EH (cell line): ENCODE results near the gene ULK2.
A peak's percentile ranks its signal among the peaks of the same experiment; 100 is the strongest.
"Not testable (repeated sequence)": the region's sequence is repeated elsewhere in the genome, so short reads cannot be mapped to it uniquely, and the experiment has no call there.

ENCODE experiments used
- DNase-seq: peaks from one replicate; pipeline ENCODE4 v3.0.0-alpha.2; 2015; ENCODE audit warnings: low read depth

ULK2 gene

GRCh38 chr17:19865021-19865420 is 2.7 kb downstream of the ULK2 start:
- DNase-seq = no peak

GRCh38 chr17:19860647-19861177 is 7.0 kb downstream of the ULK2 start:
- DNase-seq = not testable (repeated sequence)

GRCh38 chr17:19857640-19858039 is 10.1 kb downstream of the ULK2 start:
- DNase-seq = no peak

- no peak for DNase-seq
Observed at GRCh38 chr17:19833914-19834313, 33.8 kb downstream of the ULK2 start.

GRCh38 chr17:19830061-19830460 is 37.7 kb downstream of the ULK2 start:
- DNase-seq = no peak

- peak; percentile 37 for DNase-seq
Observed at GRCh38 chr17:19812407-19812806, 55.3 kb downstream of the ULK2 start.

- DNase-seq = peak; percentile 74
Observed at GRCh38 chr17:19805006-19805405, 62.7 kb downstream of the ULK2 start.

GRCh38 chr17:19800571-19800970 is 67.2 kb downstream of the ULK2 start:
- DNase-seq = no peak

- no peak for DNase-seq
Observed at GRCh38 chr17:19799796-19800195, 67.9 kb downstream of the ULK2 start.

GRCh38 chr17:19796457-19796856 is 71.3 kb downstream of the ULK2 start:
- DNase-seq = no peak

- DNase-seq = no peak
Observed at GRCh38 chr17:19791918-19792550, 75.7 kb downstream of the ULK2 start.

- DNase-seq = no peak
Observed at GRCh38 chr17:19787733-19788357, 79.9 kb downstream of the ULK2 start.

GRCh38 chr17:19785854-19786253 is 81.9 kb downstream of the ULK2 start:
- DNase-seq = no peak

- DNase-seq = no peak
Observed at GRCh38 chr17:19781488-19782458, 86.0 kb downstream of the ULK2 start.

- no peak for DNase-seq
Observed at GRCh38 chr17:19780846-19781245, 86.9 kb downstream of the ULK2 start.

- DNase-seq = no peak
Observed at GRCh38 chr17:19773534-19773933, 94.2 kb downstream of the ULK2 start.

- DNase-seq = no peak
Observed at GRCh38 chr17:19771971-19772630, 95.6 kb downstream of the ULK2 start.

- no peak for DNase-seq
Observed at GRCh38 chr17:19770985-19771735, 96.6 kb downstream of the ULK2 start.

- DNase-seq = peak; percentile 96
Observed at GRCh38 chr17:19769946-19770652, 97.6 kb downstream of the ULK2 start.

- no peak for DNase-seq
Observed at GRCh38 chr17:19768046-19768782, 99.5 kb downstream of the ULK2 start.
